Measurements from ENCODE around the gene CFH.

DNA sequence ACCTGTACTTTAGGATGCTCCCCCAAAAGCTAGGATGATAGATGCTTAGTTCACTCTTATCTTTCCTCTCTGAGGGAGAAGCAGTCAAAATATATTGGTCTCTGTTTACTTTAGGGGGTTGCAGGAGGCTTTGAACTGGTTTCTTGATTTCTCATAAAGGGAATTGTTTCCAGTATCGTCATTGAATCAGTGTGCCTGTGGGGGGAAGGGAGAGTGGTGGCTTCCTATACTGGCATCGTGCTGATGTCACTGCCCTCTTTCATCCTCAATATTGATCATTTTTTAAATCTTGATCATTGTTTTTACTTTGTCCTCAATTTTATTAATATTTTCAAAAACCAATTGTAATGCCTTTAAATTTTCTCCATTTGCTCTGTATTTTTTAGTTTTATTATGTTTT is 82.6 kb downstream of the CFH start:
- TF ChIP-seq ZNF274 (IDR thresholded peaks at IDR 0.05; ENCODE audit: insufficient read depth, insufficient read length) (no peak), TCF12 (IDR thresholded peaks at IDR 0.05; ENCODE audit: low read depth, low read length) (no peak), EZH2 (IDR thresholded peaks at IDR 0.05; ENCODE audit: borderline replicate concordance, control insufficient read depth, low read depth, low read length) (no peak), SP1 (IDR thresholded peaks at IDR 0.05; ENCODE audit: low read depth, low read length) (no peak), RCOR1 (conservative IDR thresholded peaks at IDR 0.05; ENCODE audit: low read depth, low read length) (no peak)
- TF ChIP-seq, protein P1, sequence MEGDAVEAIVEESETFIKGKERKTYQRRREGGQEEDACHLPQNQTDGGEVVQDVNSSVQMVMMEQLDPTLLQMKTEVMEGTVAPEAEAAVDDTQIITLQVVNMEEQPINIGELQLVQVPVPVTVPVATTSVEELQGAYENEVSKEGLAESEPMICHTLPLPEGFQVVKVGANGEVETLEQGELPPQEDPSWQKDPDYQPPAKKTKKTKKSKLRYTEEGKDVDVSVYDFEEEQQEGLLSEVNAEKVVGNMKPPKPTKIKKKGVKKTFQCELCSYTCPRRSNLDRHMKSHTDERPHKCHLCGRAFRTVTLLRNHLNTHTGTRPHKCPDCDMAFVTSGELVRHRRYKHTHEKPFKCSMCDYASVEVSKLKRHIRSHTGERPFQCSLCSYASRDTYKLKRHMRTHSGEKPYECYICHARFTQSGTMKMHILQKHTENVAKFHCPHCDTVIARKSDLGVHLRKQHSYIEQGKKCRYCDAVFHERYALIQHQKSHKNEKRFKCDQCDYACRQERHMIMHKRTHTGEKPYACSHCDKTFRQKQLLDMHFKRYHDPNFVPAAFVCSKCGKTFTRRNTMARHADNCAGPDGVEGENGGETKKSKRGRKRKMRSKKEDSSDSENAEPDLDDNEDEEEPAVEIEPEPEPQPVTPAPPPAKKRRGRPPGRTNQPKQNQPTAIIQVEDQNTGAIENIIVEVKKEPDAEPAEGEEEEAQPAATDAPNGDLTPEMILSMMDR (IDR thresholded peaks at IDR 0.05 in 2 of 3, conservative IDR thresholded peaks at IDR 0.05 in 1 of 3; ENCODE audit: control insufficient read depth in 2 of 3, extremely low read depth in 1 of 3, insufficient read depth in 1 of 3, low read depth in 3 of 3, low read length in 3 of 3): no peak

All from GM12878 (cell line).